HFF-Myc (cell line): ENCODE measurements around the gene OR2AG1.

Source experiments
- DNase-seq: peaks from one replicate; pipeline ENCODE4 v3.0.0-alpha.2; 2011; ENCODE audit warnings: low read depth; ENCODE audit errors: extremely low read depth
- H3K4me3 ChIP-seq: replicated peaks from 2 replicates; pipeline ENCODE4 v1.5.1; 2011; ENCODE audit warnings: low read depth, mild to moderate bottlenecking, control low read depth, low read length
- CTCF ChIP-seq: IDR thresholded peaks from 2 replicates; pipeline ENCODE4 v1.5.1; 2012; ENCODE audit warnings: mild to moderate bottlenecking, low read depth, low read length, control low read depth; ENCODE audit errors: missing control alignments

The OR2AG1 gene

GRCh38 chr11:6817694-6818093 is 34.9 kb downstream of the OR2AG1 start:
- TF ChIP-seq CTCF, result no peak
- H3K4me3 ChIP-seq, result no peak overlapping the region
- DNase-seq, result no peak

GRCh38 chr11:6818967-6819366 is 36.1 kb downstream of the OR2AG1 start:
- DNase-seq, result no peak
- TF ChIP-seq CTCF, result no peak
- no peak overlapping the region for H3K4me3 ChIP-seq

GRCh38 chr11:6824136-6824823 is 41.5 kb downstream of the OR2AG1 start:
- no peak for TF ChIP-seq CTCF
- no peak for DNase-seq
- no peak overlapping the region for H3K4me3 ChIP-seq

GRCh38 chr11:6825231-6825744 is 42.5 kb downstream of the OR2AG1 start:
- DNase-seq, result no peak
- TF ChIP-seq CTCF, result no peak
- H3K4me3 ChIP-seq, result no peak overlapping the region

- DNase-seq, result no peak
- no peak overlapping the region for H3K4me3 ChIP-seq
- no peak for TF ChIP-seq CTCF
Measured at GRCh38 chr11:6828103-6828502, 45.3 kb downstream of the OR2AG1 start.

- H3K4me3 ChIP-seq, result no peak overlapping the region
- no peak for DNase-seq
- no peak for TF ChIP-seq CTCF
Measured at GRCh38 chr11:6833356-6833755, 50.5 kb downstream of the OR2AG1 start.

GRCh38 chr11:6834021-6834420 is 51.2 kb downstream of the OR2AG1 start:
- no peak overlapping the region for H3K4me3 ChIP-seq
- no peak for TF ChIP-seq CTCF
- DNase-seq, result no peak
